GM13976 (cell line): ENCODE data around the gene KLF7.

Experiments
- DNase-seq: peaks from one replicate; pipeline ENCODE4 v3.0.0; 2012; ENCODE audit warnings: low spot score
- CTCF ChIP-seq: IDR thresholded peaks from 2 replicates; pipeline ENCODE4 v1.5.1; 2012; ENCODE audit warnings: borderline replicate concordance, mild to moderate bottlenecking; ENCODE audit not compliant: insufficient read depth; ENCODE audit errors: extremely low read depth, missing control alignments, control extremely low read depth
- in situ Hi-C: fragments of 300-500 bp; cut with MboI; formaldehyde crosslinking; loops from one replicate; pipeline ENCODE4 v1.12.0; 2022; ENCODE audit warnings: low sequenced_read_pairs, mixed read lengths, inconsistent platforms; ENCODE audit not compliant: unreplicated experiment

KLF7 gene

GRCh38 chr2:207129821-207130220 is 35.9 kb downstream of the KLF7 start:
- TF ChIP-seq CTCF: no peak
- DNase-seq: no peak
- in situ Hi-C loops: no loop called here

- DNase-seq: no peak
- no peak for TF ChIP-seq CTCF
- in situ Hi-C loops: no loop called here
Measured at GRCh38 chr2:207128867-207129266, 36.9 kb downstream of the KLF7 start.

- DNase-seq: no peak
- in situ Hi-C loops: no loop called here
Measured at GRCh38 chr2:207126724-207127308, 38.9 kb downstream of the KLF7 start.

GRCh38 chr2:207123776-207124391 is 41.9 kb downstream of the KLF7 start:
- in situ Hi-C loops: no loop called here
- TF ChIP-seq CTCF: no peak
- no peak for DNase-seq

More at GRCh38 chr2:207126724-207127308, 38.9 kb downstream of the KLF7 start:
- no peak for TF ChIP-seq CTCF

- no peak for TF ChIP-seq CTCF
- in situ Hi-C loops: no loop called here
- no peak for DNase-seq
Measured at GRCh38 chr2:207123335-207123744, 42.4 kb downstream of the KLF7 start.

- in situ Hi-C loops: no loop called here
- no peak for DNase-seq
- no peak for TF ChIP-seq CTCF
Measured at GRCh38 chr2:207122651-207123334, 43.0 kb downstream of the KLF7 start.

GRCh38 chr2:207121784-207122183 is 44.0 kb downstream of the KLF7 start:
- DNase-seq: no peak
- in situ Hi-C loops: no loop called here
- no peak for TF ChIP-seq CTCF
